GM06990 (cell line): Measurements from ENCODE around the gene NFATC2.

Source experiments
- DNase-seq: peaks from one replicate; pipeline ENCODE4 v3.0.0-alpha.2; 2011; ENCODE audit not compliant: insufficient read length; ENCODE audit errors: extremely low read depth
- H3K27me3 ChIP-seq: replicated peaks from 2 replicates; pipeline ENCODE4 v1.6.0; 2011; ENCODE audit warnings: low read length; ENCODE audit not compliant: control insufficient read depth, insufficient read depth
- H3K36me3 ChIP-seq: 2 replicates; pipeline ENCODE4 v1.5.1; 2011; ENCODE audit warnings: low read length; ENCODE audit not compliant: control insufficient read depth, insufficient read depth
- H3K4me3 ChIP-seq: replicated peaks from 2 replicates; pipeline ENCODE4 v1.5.1; 2011; ENCODE audit warnings: low read depth, mild to moderate bottlenecking, control low read depth, low read length
- TF ChIP-seq, protein P1 (sequence below): IDR thresholded peaks from 2 replicates; pipeline ENCODE4 v1.5.1; 2011; ENCODE audit warnings: low read length, control low read depth, mild to moderate bottlenecking, inconsistent platforms; ENCODE audit not compliant: insufficient read depth, poor library complexity, severe bottlenecking

Gene NFATC2

DNA sequence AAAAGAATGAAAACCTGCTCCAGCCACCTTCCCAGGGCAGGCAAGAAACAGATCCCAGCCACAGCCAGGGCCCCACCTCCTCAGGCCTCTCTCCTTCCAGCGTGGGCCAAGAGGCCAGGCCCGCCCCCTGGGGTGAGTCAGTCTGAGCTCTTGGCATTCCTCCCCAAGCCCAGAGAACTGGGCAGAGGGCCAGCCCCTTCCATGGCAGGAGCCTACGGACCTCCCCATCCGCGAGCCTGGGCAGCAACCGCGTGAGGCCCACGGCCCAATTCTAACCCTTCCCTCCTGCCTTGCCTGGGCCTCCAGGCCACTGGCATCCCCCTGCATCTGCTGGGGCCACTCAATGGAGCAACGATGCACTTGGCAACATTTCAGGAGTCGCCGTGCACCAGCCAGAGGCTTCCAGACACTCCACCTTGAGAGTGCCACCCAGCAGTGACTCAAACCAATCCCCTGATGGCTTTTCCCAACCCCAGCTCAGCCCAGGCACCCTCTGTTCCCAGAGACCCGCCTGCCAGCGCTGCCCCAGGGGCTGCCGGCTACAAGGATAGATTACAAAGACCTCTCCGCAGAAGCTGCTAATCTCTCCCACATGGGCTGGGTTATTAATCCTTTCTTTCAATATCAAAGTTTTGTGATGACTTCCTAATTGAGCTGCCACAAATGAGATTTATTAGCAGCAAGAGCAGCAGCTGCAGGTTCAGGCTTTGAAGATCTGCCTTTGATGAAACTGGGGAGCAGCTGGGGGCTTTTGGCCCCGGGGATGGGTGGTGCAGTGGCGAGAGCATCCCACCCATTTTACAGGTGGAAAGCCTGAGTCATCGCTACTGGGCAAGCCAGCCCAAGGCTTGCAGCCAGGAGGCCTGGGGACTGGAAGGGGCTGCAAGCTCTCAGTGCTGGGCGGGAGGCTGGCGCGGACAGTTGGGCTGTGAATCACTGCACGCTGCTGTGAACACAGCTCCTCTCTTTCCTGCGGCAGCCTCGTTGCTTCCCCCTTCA is 85.7 kb downstream of the NFATC2 start:
- Histone ChIP-seq H3K36me3 (peaks cover 12% of the 10 kb centered on the region), H3K27me3 (no peaks in the 10 kb centered on the region), H3K4me3 (no peak overlapping the region)
- DNase-seq, result no peak
- TF ChIP-seq, protein P1, sequence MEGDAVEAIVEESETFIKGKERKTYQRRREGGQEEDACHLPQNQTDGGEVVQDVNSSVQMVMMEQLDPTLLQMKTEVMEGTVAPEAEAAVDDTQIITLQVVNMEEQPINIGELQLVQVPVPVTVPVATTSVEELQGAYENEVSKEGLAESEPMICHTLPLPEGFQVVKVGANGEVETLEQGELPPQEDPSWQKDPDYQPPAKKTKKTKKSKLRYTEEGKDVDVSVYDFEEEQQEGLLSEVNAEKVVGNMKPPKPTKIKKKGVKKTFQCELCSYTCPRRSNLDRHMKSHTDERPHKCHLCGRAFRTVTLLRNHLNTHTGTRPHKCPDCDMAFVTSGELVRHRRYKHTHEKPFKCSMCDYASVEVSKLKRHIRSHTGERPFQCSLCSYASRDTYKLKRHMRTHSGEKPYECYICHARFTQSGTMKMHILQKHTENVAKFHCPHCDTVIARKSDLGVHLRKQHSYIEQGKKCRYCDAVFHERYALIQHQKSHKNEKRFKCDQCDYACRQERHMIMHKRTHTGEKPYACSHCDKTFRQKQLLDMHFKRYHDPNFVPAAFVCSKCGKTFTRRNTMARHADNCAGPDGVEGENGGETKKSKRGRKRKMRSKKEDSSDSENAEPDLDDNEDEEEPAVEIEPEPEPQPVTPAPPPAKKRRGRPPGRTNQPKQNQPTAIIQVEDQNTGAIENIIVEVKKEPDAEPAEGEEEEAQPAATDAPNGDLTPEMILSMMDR, result no peak

DNA sequence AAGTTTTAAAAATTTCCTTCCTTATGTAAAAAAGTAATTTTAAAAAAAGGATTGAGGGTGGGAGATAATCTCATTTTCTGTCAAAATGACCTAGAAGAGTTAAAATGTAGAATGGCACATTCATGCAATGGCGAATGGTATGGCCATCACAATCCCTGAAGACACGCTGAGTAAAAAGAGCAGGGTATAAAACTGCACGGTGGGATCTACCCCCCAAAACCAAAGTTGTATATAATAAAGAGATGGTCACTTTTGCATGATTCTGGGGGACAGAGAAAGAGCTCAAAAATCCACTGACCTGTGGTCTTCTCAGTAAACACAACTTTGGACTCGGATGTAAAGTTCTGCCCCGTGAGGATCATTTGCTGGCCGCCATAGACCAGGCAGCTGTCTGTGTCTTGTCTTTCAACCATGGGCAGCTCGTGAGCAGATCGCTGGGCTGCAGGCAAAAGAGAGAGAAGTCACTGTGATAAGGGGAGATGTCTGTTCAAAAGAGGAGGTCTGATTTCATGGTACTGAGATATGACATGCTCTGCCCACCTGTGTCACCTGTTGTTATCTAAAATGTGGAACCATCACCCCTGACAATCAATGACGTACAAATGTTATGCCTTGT is 88.2 kb downstream of the NFATC2 start:
- Histone ChIP-seq H3K27me3 (no peaks in the 10 kb centered on the region), H3K36me3 (peaks cover 12% of the 10 kb centered on the region), H3K4me3 (no peak overlapping the region)
- no peak for DNase-seq
- TF ChIP-seq, protein P1, result no peak

DNA sequence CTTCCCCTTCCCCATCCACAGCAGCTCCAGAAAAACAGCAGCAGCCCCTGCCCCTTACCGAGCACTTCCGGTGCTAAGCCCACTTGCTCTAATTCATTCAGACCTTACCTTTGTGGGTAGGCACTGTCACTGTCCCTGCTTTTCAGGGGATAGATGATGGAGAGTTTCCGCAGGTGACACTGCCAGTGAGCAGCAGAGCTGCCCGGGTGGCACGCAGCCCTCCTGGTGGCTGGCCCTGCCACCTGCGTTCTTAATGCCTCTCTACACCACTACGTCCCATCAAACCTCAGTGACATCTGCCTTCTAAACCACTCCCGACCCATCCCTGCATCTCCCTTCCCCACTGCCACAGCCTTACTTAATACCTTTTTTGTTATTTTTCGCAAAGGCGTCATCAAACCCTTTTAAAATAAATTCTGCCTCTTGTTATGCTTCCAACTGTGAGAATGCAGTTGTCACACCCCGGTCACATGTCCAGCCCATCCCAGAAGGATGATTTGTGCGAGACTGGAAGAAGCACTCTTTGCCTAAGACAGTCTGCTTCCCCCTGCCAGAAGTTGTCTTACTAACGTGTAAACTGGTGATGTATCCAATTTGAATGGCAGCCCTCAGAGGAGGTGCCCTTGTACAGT is 89.7 kb downstream of the NFATC2 start:
- no peak for DNase-seq
- H3K27me3 ChIP-seq, result no peaks in the 10 kb centered on the region
- H3K4me3 ChIP-seq, result no peak overlapping the region
- peaks cover 14% of the 10 kb centered on the region for H3K36me3 ChIP-seq
- TF ChIP-seq, protein P1, result no peak

DNA sequence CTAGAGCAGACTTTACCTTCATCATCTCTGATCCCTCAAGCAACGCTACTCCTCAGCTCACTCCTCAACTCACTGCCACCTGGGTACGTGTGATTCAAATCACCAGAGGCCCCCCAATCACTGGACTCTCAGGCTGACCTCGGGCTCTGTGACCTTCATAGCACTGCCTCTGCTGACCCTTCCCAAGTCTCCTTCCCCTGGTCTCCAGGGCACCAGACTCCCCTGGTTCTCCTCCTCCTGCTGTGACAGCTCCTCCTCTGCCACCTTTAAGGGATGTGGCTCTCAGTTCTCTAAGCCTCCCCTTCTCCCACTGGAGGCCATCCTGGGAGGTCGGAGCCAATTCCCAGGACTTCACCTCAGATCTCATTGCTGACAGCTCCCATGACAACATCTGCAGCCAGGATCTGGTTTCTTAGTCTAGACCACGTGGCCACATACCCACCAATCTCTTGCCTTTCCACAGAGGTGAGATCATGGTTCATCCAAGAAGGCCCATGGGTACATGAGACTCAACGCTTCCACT is 90.4 kb downstream of the NFATC2 start:
- Histone ChIP-seq H3K36me3 (peaks cover 14% of the 10 kb centered on the region), H3K27me3 (no peaks in the 10 kb centered on the region), H3K4me3 (no peak overlapping the region)
- TF ChIP-seq, protein P1, result no peak
- no peak for DNase-seq

DNA sequence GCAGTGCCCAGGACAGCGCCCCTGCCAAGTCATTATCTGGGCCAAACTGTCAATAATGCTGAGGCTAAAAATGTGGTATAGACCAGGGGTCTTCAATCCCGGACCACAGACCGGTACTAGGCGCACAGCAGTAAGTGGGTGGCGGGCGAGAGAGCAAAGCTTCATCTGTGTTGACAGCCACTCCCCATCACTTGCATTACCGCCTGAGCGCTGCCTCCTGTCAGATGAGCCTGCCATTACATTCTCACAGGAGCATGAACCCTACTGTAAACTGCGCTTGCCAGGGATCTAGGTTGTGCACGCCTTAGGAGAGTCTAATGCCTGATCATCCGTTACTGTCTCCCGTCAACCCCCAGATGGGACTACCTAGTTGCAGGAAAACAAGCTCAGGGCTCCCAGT is 91.0 kb downstream of the NFATC2 start:
- no peak overlapping the region for H3K4me3 ChIP-seq
- DNase-seq, result no peak
- TF ChIP-seq, protein P1, result no peak
- H3K27me3 ChIP-seq, result no peaks in the 10 kb centered on the region
- H3K36me3 ChIP-seq, result peaks cover 14% of the 10 kb centered on the region
